K562 (cell line): Measurements from ENCODE around the gene AMDHD2. TPM values are rescaled to one million over a fixed set of nuclear protein-coding genes. Genes with fewer than 3 reads are reported as not detected.

ENCODE experiments used
- HEY1 ChIP-seq: fragments of 250-450 bp; sonication (Bioruptor Pico); IDR thresholded peaks from 2 replicates; pipeline ENCODE4 v1.5.0; 2020; ENCODE audit warnings: mild to moderate bottlenecking, moderate library complexity, borderline replicate concordance
- MTA3 ChIP-seq: fragments of 450-650 bp; formaldehyde crosslinking; IDR thresholded peaks from 2 replicates; pipeline ENCODE4 v1.6.1; 2017; ENCODE audit warnings: mild to moderate bottlenecking, borderline replicate concordance
- SIN3B ChIP-seq: fragments of 450-650 bp; IDR thresholded peaks from 2 replicates; pipeline ENCODE4 v1.6.1; 2017; ENCODE audit warnings: low read depth, mild to moderate bottlenecking, moderate library complexity
- STAT5B ChIP-seq: fragments of 250-450 bp; sonication (Bioruptor Pico); IDR thresholded peaks from 2 replicates; pipeline ENCODE4 v1.8.0; 2021; ENCODE audit warnings: mild to moderate bottlenecking, inconsistent platforms
- TRIM28 ChIP-seq: fragments of 450-650 bp; IDR thresholded peaks from 2 replicates; pipeline ENCODE4 v1.6.1; 2017
- ZNF239 ChIP-seq: fragments of 250-450 bp; sonication (Bioruptor Pico); IDR thresholded peaks from 2 replicates; pipeline ENCODE4 v1.4.0; 2020; ENCODE audit warnings: mild to moderate bottlenecking
- polyA plus RNA-seq, 8 experiments: library from polyadenylated mRNA; depleted of rRNA in 4 of 8; stranded (reverse) in 5 of 8; unstranded in 3 of 8; fragments of >200 nt; fragmentation: Nextera tagmentation in 2 of 8; fragmentation: Illumina TruSeq in 1 of 8; extraction: Ambion mirVana in 2 of 8; extraction: Trizol in 1 of 8; gene quantifications; 2 replicates each; pipeline versions ENCODE4 v1.2.1 to v1.2.3, GENCODE V29; 2011 to 2014; ENCODE audit warnings: inconsistent platforms in 1 of 8, missing spikeins in 1 of 8
- total RNA-seq, 7 experiments: library from RNA; depleted of rRNA in 6 of 7; stranded (reverse); fragments of >200 nt in 6 of 7; fragmentation: Illumina TruSeq in 2 of 7; extraction: Trizol in 2 of 7; gene quantifications; 2 replicates each; pipeline versions ENCODE4 v1.2.1 to v1.2.3, GENCODE V29; 2011 to 2021; ENCODE audit warnings: low replicate concordance in 1 of 7
- TF ChIP-seq, protein P1 (sequence below), 2 experiments: fragments of 450-650 bp; IDR thresholded peaks; 2 replicates each; pipeline ENCODE4 v1.6.1; 2016; ENCODE audit warnings: mild to moderate bottlenecking in 2 of 2, borderline replicate concordance in 1 of 2, low read depth in 1 of 2, moderate library complexity in 1 of 2
- TF ChIP-seq, protein P2 (sequence below), 2 experiments: IDR thresholded peaks; 2 replicates each; pipeline ENCODE4 v1.6.1; 2012; ENCODE audit warnings: improper control_type of control experiment in 2 of 2, low read depth in 2 of 2, low read length in 2 of 2, borderline replicate concordance in 1 of 2
- TF ChIP-seq, protein P3 (sequence below), 2 experiments: fragments of 450-650 bp in 1 of 2; sonication (generic) in 1 of 2; formaldehyde crosslinking in 1 of 2; IDR thresholded peaks in 1 of 2; conservative IDR thresholded peaks in 1 of 2; 2 replicates each; pipeline versions ENCODE4 v1.6.1 to v1.8.1; 2016 to 2023; ENCODE audit warnings: mild to moderate bottlenecking in 2 of 2, moderate library complexity in 2 of 2, inconsistent platforms in 1 of 2, missing genetic modification reagents in 1 of 2
- TF ChIP-seq, protein P4 (sequence below), 2 experiments: IDR thresholded peaks; 2 replicates each; pipeline ENCODE4 v1.6.1; 2011; ENCODE audit warnings: borderline replicate concordance in 1 of 2, control low read depth in 1 of 2, low read depth in 1 of 2, low read length in 1 of 2, mild to moderate bottlenecking in 1 of 2, mixed read lengths in 1 of 2, moderate library complexity in 1 of 2; ENCODE audit not compliant: insufficient read depth in 1 of 2, insufficient read length in 1 of 2, poor library complexity in 1 of 2, severe bottlenecking in 1 of 2; ENCODE audit errors: extremely low read depth in 1 of 2

Gene AMDHD2
- total and polyA plus RNA-seq, 9 of the 15 experiments (the other 6 are each of a cell fraction or from before 2014, with no cell fraction given), result 0.38 to 56.9 (median 18.3) TPM; not detected in 1

DNA sequence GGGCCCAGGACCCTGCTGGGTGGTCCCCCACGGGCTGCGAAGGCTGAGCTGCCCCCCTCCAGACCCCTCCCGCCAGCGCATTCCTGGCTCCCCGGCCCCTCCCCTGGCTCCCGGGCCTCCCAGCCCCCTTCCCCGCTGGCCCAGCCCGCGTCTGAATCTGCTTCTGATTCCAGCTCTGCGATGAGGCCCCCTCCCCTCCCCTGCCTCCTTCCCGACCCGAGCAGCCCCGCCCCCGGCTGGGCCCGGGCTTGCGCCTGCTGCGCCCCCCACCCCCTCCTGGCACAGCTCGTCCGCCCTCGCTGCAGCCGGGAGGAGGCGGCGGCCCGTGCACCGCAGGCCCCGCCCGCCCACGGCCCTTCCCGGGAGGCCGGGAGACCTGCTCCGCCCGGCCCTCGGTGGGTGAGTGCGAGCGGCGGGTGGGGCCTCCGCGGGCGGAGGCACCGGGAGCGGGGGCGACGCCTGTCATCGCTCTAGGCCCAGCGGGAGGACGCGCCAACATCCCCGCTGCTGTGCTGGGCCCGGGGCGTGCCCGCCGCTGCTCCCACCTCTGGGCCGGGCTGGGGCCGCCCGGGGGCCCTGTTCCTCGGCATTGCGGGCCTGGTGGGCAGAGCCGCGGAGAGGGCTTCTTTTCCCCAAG lies 49.0 kb upstream of the AMDHD2 start, which contains the start of gene NTN3 (continued):
- TF ChIP-seq, protein P1, sequence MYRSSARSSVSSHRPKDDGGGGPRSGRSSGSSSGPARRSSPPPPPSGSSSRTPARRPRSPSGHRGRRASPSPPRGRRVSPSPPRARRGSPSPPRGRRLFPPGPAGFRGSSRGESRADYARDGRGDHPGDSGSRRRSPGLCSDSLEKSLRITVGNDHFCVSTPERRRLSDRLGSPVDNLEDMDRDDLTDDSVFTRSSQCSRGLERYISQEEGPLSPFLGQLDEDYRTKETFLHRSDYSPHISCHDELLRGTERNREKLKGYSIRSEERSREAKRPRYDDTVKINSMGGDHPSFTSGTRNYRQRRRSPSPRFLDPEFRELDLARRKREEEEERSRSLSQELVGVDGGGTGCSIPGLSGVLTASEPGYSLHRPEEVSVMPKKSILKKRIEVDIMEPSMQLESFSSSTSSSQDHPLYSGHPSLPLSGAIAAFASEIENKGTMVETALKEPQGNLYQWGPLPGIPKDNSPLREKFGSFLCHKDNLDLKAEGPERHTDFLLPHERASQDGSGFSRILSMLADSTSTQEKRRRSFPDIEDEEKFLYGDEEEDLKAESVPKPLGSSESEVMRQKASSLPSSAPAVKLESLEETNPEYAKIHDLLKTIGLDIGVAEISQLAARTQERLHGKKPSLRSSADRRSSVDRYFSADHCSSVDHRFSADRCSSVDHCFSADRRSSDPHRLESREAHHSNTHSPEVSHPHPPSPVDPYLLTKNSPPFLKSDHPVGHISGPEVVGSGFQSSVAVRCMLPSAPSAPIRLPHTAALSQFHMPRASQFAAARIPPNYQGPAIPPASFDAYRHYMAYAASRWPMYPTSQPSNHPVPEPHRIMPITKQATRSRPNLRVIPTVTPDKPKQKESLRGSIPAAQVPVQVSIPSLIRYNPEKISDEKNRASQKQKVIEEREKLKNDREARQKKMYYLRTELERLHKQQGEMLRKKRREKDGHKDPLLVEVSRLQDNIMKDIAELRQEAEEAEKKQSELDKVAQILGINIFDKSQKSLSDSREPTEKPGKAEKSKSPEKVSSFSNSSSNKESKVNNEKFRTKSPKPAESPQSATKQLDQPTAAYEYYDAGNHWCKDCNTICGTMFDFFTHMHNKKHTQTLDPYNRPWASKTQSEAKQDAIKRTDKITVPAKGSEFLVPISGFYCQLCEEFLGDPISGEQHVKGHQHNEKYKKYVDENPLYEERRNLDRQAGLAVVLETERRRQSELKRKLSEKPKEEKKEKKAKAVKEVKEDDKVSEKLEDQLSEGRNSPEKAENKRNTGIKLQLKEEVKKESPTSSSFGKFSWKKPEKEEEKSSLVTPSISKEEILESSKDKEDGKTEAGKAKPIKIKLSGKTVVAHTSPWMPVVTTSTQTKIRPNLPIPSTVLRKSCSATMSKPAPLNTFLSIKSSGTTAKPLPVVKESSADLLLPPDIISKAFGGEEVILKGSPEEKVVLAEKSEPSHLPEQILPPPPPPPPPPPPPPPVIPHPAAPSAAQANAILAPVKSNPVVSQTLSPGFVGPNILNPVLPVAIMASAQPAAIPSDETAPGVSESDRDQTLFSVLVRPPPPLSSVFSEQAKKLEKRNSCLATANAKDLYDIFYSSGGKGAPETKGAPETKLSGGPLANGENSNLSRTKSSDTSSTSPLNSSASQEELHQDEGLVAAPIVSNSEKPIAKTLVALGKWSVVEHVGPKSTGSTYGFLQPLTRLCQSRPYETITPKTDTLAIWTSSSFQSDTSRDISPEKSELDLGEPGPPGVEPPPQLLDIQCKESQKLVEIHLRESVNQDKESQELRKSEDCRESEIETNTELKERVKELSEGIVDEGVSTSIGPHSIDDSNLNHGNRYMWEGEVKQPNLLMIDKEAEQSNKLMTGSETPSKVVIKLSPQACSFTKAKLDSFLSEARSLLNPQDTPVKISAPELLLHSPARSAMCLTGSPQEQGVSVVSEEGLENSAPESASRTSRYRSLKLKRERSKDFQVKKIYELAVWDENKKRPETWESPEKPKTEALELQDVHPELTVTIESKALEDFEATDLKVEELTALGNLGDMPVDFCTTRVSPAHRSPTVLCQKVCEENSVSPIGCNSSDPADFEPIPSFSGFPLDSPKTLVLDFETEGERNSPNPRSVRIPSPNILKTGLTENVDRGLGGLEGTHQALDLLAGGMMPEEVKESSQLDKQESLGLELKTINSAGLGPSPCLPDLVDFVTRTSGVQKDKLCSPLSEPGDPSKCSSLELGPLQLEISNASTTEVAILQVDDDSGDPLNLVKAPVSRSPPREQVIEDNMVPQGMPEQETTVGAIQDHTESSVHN (IDR thresholded peaks at IDR 0.05; ENCODE audit: borderline replicate concordance in 1 of 2, low read depth in 1 of 2), result no peak
- TF ChIP-seq ZNF239 (CRISPR knock-in tag) (no peak), HEY1 (no peak), TRIM28 (no peak), SIN3B (no peak), MTA3 (no peak), STAT5B (CRISPR knock-in tag) (no peak)
- TF ChIP-seq, protein P2, sequence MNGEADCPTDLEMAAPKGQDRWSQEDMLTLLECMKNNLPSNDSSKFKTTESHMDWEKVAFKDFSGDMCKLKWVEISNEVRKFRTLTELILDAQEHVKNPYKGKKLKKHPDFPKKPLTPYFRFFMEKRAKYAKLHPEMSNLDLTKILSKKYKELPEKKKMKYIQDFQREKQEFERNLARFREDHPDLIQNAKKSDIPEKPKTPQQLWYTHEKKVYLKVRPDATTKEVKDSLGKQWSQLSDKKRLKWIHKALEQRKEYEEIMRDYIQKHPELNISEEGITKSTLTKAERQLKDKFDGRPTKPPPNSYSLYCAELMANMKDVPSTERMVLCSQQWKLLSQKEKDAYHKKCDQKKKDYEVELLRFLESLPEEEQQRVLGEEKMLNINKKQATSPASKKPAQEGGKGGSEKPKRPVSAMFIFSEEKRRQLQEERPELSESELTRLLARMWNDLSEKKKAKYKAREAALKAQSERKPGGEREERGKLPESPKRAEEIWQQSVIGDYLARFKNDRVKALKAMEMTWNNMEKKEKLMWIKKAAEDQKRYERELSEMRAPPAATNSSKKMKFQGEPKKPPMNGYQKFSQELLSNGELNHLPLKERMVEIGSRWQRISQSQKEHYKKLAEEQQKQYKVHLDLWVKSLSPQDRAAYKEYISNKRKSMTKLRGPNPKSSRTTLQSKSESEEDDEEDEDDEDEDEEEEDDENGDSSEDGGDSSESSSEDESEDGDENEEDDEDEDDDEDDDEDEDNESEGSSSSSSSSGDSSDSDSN (IDR thresholded peaks at IDR 0.05; ENCODE audit: borderline replicate concordance in 1 of 2, low read depth in 2 of 2, low read length in 2 of 2), result 0 out of 4 replicates have a peak, but pooled peaks of 1 of the 2 experiments have one; percentile 61
- TF ChIP-seq, protein P3, sequence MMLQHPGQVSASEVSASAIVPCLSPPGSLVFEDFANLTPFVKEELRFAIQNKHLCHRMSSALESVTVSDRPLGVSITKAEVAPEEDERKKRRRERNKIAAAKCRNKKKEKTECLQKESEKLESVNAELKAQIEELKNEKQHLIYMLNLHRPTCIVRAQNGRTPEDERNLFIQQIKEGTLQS (IDR thresholded peaks at IDR 0.05), result no peak
- TF ChIP-seq, protein P3 (CRISPR knock-in tag; conservative IDR thresholded peaks at IDR 0.05), result no peak
- TF ChIP-seq, protein P4, sequence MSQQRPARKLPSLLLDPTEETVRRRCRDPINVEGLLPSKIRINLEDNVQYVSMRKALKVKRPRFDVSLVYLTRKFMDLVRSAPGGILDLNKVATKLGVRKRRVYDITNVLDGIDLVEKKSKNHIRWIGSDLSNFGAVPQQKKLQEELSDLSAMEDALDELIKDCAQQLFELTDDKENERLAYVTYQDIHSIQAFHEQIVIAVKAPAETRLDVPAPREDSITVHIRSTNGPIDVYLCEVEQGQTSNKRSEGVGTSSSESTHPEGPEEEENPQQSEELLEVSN (IDR thresholded peaks at IDR 0.05; ENCODE audit: borderline replicate concordance in 1 of 2, extremely low read depth in 1 of 2, insufficient read depth in 1 of 2, insufficient read length in 1 of 2, low read depth in 1 of 2, low read length in 1 of 2, poor library complexity in 1 of 2, severe bottlenecking in 1 of 2), result peak in 1 of 2 experiments; percentile 16
